ENCODE data around the gene HOXC9.

HOXC9 gene

GRCh38 chr12:53985692-53985993, 14.3 kb upstream of the HOXC9 start:
- H3K79me2 ChIP-seq (ENCODE audit: insufficient read depth, low read length) = no peaks in the 10 kb centered on the region
- ATAC-seq (ENCODE audit: insufficient read depth, low read depth) (no peak), DNase-seq (no peak)
- no peak overlapping the region for H2AFZ ChIP-seq (ENCODE audit: low read depth, low read length)
- no peak overlapping the region for H3K4me2 ChIP-seq (ENCODE audit: insufficient read depth, low read length)
- no peak for TF ChIP-seq CTCF (IDR thresholded peaks at IDR 0.05; ENCODE audit: borderline replicate concordance, extremely low read depth, low read length, poor library complexity, severe bottlenecking)
- TF ChIP-seq EZH2 (IDR thresholded peaks at IDR 0.05; ENCODE audit: borderline replicate concordance, low read depth, low read length, severe bottlenecking) = no peak
- peaks cover 80% of the 10 kb centered on the region for H3K27me3 ChIP-seq (ENCODE audit: insufficient read depth, low read length, poor library complexity)
- H4K20me1 ChIP-seq (ENCODE audit: insufficient read depth, low read length) = no peaks in the 10 kb centered on the region
- no peak overlapping the region for H3K9ac ChIP-seq (ENCODE audit: low read depth, low read length)
- no peak overlapping the region for H3K4me3 ChIP-seq (ENCODE audit: low read depth in 1 of 2, low read length in 2 of 2)
- H3K27ac ChIP-seq (ENCODE audit: low read length) = no peak overlapping the region
- H3K4me1 ChIP-seq (ENCODE audit: insufficient read depth, low read length) = peaks cover 13% of the 10 kb centered on the region
- no peaks in the 10 kb centered on the region for H3K9me3 ChIP-seq (ENCODE audit: insufficient read depth, low read length, severe bottlenecking)
- H3K36me3 ChIP-seq (ENCODE audit: insufficient read depth, low read length) = no peaks in the 10 kb centered on the region

GRCh38 chr12:53985994-53986685, 13.8 kb upstream of the HOXC9 start:
- ATAC-seq (ENCODE audit: insufficient read depth, low read depth) (no peak), DNase-seq (no peak)
- Histone ChIP-seq H3K36me3 (ENCODE audit: insufficient read depth, low read length) (no peaks in the 10 kb centered on the region), H3K4me3 (ENCODE audit: low read depth in 1 of 2, low read length in 2 of 2) (no peak overlapping the region), H3K9ac (ENCODE audit: low read depth, low read length) (no peak overlapping the region), H3K4me2 (ENCODE audit: insufficient read depth, low read length) (no peak overlapping the region), H3K27me3 (ENCODE audit: insufficient read depth, low read length, poor library complexity) (peaks cover 80% of the 10 kb centered on the region), H3K9me3 (ENCODE audit: insufficient read depth, low read length, severe bottlenecking) (no peaks in the 10 kb centered on the region), H3K4me1 (ENCODE audit: insufficient read depth, low read length) (peaks cover 13% of the 10 kb centered on the region), H3K27ac (ENCODE audit: low read length) (no peak overlapping the region), H2AFZ (ENCODE audit: low read depth, low read length) (no peak overlapping the region), H3K79me2 (ENCODE audit: insufficient read depth, low read length) (no peaks in the 10 kb centered on the region), H4K20me1 (ENCODE audit: insufficient read depth, low read length) (no peaks in the 10 kb centered on the region)
- TF ChIP-seq CTCF (IDR thresholded peaks at IDR 0.05; ENCODE audit: borderline replicate concordance, extremely low read depth, low read length, poor library complexity, severe bottlenecking) = no peak
- TF ChIP-seq EZH2 (IDR thresholded peaks at IDR 0.05; ENCODE audit: borderline replicate concordance, low read depth, low read length, severe bottlenecking) = no peak

- TF ChIP-seq EZH2 (IDR thresholded peaks at IDR 0.05; ENCODE audit: borderline replicate concordance, low read depth, low read length, severe bottlenecking) = no peak
- DNase-seq (no peak), ATAC-seq (ENCODE audit: insufficient read depth, low read depth) (no peak)
- H3K4me2 ChIP-seq (ENCODE audit: insufficient read depth, low read length) = no peak overlapping the region
- no peaks in the 10 kb centered on the region for H3K36me3 ChIP-seq (ENCODE audit: insufficient read depth, low read length)
- H3K9me3 ChIP-seq (ENCODE audit: insufficient read depth, low read length, severe bottlenecking) = no peaks in the 10 kb centered on the region
- H3K4me3 ChIP-seq (ENCODE audit: low read depth in 1 of 2, low read length in 2 of 2) = no peak overlapping the region
- H3K27ac ChIP-seq (ENCODE audit: low read length) = no peak overlapping the region
- no peak overlapping the region for H2AFZ ChIP-seq (ENCODE audit: low read depth, low read length)
- no peaks in the 10 kb centered on the region for H4K20me1 ChIP-seq (ENCODE audit: insufficient read depth, low read length)
- peaks cover 13% of the 10 kb centered on the region for H3K4me1 ChIP-seq (ENCODE audit: insufficient read depth, low read length)
- H3K79me2 ChIP-seq (ENCODE audit: insufficient read depth, low read length) = no peaks in the 10 kb centered on the region
- peaks cover 80% of the 10 kb centered on the region for H3K27me3 ChIP-seq (ENCODE audit: insufficient read depth, low read length, poor library complexity)
- no peak overlapping the region for H3K9ac ChIP-seq (ENCODE audit: low read depth, low read length)
Measured at GRCh38 chr12:53986686-53987483, 13.1 kb upstream of the HOXC9 start.

- no peak for TF ChIP-seq EZH2 (IDR thresholded peaks at IDR 0.05; ENCODE audit: borderline replicate concordance, low read depth, low read length, severe bottlenecking)
- no peak for TF ChIP-seq CTCF (IDR thresholded peaks at IDR 0.05; ENCODE audit: borderline replicate concordance, extremely low read depth, low read length, poor library complexity, severe bottlenecking)
- no peaks in the 10 kb centered on the region for H4K20me1 ChIP-seq (ENCODE audit: insufficient read depth, low read length)
- no peak for DNase-seq
- H3K36me3 ChIP-seq (ENCODE audit: insufficient read depth, low read length) = no peaks in the 10 kb centered on the region
- H3K9ac ChIP-seq (ENCODE audit: low read depth, low read length) = no peak overlapping the region
- no peak overlapping the region for H3K27ac ChIP-seq (ENCODE audit: low read length)
- H3K27me3 ChIP-seq (ENCODE audit: insufficient read depth, low read length, poor library complexity) = peaks cover 79% of the 10 kb centered on the region
- H3K9me3 ChIP-seq (ENCODE audit: insufficient read depth, low read length, severe bottlenecking) = no peaks in the 10 kb centered on the region
- no peaks in the 10 kb centered on the region for H3K79me2 ChIP-seq (ENCODE audit: insufficient read depth, low read length)
- H3K4me3 ChIP-seq (ENCODE audit: low read depth in 1 of 2, low read length in 2 of 2) = no peak overlapping the region
- no peak overlapping the region for H2AFZ ChIP-seq (ENCODE audit: low read depth, low read length)
- peaks cover 13% of the 10 kb centered on the region for H3K4me1 ChIP-seq (ENCODE audit: insufficient read depth, low read length)
- no peak overlapping the region for H3K4me2 ChIP-seq (ENCODE audit: insufficient read depth, low read length)
- no peak for ATAC-seq (ENCODE audit: insufficient read depth, low read depth)
Measured at GRCh38 chr12:53987787-53988230, 12.2 kb upstream of the HOXC9 start.
